Measurements from ENCODE around the gene DNAJB5.

Gene DNAJB5

DNA sequence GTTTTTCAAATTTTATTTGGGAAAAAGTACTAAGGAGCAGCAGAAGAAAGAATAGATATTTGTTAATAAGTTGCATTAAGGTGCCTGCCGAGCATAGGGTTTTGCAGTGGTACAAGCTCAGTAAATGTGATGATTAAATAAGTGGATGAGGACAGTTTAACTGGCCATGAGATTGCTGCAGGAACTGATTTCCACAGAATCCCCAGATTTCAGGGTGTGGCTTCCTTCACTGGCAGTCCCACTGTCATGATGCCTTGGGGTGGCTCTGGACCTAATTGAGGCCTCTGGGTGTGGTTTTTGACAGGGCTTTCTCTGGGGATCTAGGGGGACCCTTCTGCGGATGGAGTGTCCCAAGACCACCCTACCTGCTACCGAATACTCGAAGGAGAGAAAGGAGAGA, 30.1 kb upstream of the DNAJB5 start:
- TF ChIP-seq, protein P1, sequence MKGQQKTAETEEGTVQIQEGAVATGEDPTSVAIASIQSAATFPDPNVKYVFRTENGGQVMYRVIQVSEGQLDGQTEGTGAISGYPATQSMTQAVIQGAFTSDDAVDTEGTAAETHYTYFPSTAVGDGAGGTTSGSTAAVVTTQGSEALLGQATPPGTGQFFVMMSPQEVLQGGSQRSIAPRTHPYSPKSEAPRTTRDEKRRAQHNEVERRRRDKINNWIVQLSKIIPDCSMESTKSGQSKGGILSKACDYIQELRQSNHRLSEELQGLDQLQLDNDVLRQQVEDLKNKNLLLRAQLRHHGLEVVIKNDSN (IDR thresholded peaks at IDR 0.05): no peak
- no peak for TF ChIP-seq RAD21 (IDR thresholded peaks at IDR 0.05; ENCODE audit: low read depth)
- TF ChIP-seq CREB1 (IDR thresholded peaks at IDR 0.05; ENCODE audit: low read depth): no peak
- TF ChIP-seq FOXM1 (IDR thresholded peaks at IDR 0.05; ENCODE audit: borderline replicate concordance, low read depth): no peak
- TF ChIP-seq, protein P2, sequence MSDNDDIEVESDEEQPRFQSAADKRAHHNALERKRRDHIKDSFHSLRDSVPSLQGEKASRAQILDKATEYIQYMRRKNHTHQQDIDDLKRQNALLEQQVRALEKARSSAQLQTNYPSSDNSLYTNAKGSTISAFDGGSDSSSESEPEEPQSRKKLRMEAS (IDR thresholded peaks at IDR 0.05): no peak
- no peak for TF ChIP-seq TEAD4 (IDR thresholded peaks at IDR 0.05)
- TF ChIP-seq CEBPB (IDR thresholded peaks at IDR 0.05): no peak
- TF ChIP-seq, protein P3, sequence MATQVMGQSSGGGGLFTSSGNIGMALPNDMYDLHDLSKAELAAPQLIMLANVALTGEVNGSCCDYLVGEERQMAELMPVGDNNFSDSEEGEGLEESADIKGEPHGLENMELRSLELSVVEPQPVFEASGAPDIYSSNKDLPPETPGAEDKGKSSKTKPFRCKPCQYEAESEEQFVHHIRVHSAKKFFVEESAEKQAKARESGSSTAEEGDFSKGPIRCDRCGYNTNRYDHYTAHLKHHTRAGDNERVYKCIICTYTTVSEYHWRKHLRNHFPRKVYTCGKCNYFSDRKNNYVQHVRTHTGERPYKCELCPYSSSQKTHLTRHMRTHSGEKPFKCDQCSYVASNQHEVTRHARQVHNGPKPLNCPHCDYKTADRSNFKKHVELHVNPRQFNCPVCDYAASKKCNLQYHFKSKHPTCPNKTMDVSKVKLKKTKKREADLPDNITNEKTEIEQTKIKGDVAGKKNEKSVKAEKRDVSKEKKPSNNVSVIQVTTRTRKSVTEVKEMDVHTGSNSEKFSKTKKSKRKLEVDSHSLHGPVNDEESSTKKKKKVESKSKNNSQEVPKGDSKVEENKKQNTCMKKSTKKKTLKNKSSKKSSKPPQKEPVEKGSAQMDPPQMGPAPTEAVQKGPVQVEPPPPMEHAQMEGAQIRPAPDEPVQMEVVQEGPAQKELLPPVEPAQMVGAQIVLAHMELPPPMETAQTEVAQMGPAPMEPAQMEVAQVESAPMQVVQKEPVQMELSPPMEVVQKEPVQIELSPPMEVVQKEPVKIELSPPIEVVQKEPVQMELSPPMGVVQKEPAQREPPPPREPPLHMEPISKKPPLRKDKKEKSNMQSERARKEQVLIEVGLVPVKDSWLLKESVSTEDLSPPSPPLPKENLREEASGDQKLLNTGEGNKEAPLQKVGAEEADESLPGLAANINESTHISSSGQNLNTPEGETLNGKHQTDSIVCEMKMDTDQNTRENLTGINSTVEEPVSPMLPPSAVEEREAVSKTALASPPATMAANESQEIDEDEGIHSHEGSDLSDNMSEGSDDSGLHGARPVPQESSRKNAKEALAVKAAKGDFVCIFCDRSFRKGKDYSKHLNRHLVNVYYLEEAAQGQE (IDR thresholded peaks at IDR 0.05; ENCODE audit: low read depth): no peak
- no peak for TF ChIP-seq TCF12 (IDR thresholded peaks at IDR 0.05; ENCODE audit: low read depth)
- no peak for TF ChIP-seq ZBTB7A (IDR thresholded peaks at IDR 0.05; ENCODE audit: low read depth)

DNA sequence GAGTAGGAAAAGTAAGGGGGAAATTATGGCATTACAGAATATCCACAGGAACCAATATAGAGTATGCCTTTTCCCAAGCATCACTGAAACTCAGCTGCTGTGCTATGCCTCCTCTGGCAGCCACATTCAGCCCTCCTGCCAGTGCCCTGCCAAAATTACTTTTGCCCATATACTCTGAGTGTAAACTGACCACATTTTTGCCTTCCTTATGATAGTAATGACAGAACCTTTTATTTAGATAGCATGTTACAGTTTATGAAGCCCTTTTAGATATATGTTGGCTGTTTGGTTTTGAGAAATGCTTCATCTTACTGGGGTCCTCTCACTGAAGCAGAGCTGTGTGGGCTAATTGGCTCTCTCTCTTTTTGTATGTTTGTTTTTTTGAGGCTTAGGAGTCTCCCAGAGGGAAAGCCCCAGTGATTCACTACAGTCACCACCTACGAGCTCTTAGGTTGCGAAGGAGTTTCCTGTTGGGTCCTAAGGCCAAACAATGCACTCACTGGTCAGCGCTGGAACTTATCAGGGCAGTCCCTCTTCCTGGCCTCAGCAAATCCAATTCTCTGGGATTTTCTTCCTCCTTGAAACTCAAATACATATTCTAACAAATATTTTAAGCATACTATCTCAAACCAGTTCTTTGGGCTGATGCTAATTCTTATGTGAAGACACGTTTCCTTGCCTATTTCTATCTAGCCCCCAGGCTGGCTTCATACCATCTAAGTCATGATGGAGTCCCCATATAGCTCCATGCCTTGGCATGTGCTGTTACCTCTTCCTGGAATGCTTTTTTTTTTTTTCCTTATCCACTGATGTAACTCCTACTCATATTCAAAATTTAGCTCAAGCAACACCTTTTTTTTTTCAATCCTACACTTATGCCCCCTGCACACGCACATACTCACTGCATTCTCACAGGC, 27.7 kb upstream of the DNAJB5 start:
- TF ChIP-seq CREB1 (IDR thresholded peaks at IDR 0.05; ENCODE audit: low read depth): no peak
- no peak for TF ChIP-seq RAD21 (IDR thresholded peaks at IDR 0.05; ENCODE audit: low read depth)
- no peak for TF ChIP-seq TEAD4 (IDR thresholded peaks at IDR 0.05)
- no peak for TF ChIP-seq EGR1 (IDR thresholded peaks at IDR 0.05)
- TF ChIP-seq, protein P1 (IDR thresholded peaks at IDR 0.05): no peak
- no peak for TF ChIP-seq YY1 (IDR thresholded peaks at IDR 0.05; ENCODE audit: low read depth)
- TF ChIP-seq TCF12 (IDR thresholded peaks at IDR 0.05; ENCODE audit: low read depth): no peak
- no peak for TF ChIP-seq EP300 (IDR thresholded peaks at IDR 0.05; ENCODE audit: borderline replicate concordance)
- TF ChIP-seq, protein P3 (IDR thresholded peaks at IDR 0.05; ENCODE audit: low read depth): no peak
- TF ChIP-seq TAF1 (IDR thresholded peaks at IDR 0.05; ENCODE audit: low read depth): no peak
- no peak for TF ChIP-seq ZBTB7A (IDR thresholded peaks at IDR 0.05; ENCODE audit: low read depth)
- no peak for TF ChIP-seq FOXM1 (IDR thresholded peaks at IDR 0.05; ENCODE audit: borderline replicate concordance, low read depth)
- no peak for TF ChIP-seq NFIC (IDR thresholded peaks at IDR 0.05)
- TF ChIP-seq, protein P2 (IDR thresholded peaks at IDR 0.05): no peak
- TF ChIP-seq CEBPB (IDR thresholded peaks at IDR 0.05): no peak

DNA sequence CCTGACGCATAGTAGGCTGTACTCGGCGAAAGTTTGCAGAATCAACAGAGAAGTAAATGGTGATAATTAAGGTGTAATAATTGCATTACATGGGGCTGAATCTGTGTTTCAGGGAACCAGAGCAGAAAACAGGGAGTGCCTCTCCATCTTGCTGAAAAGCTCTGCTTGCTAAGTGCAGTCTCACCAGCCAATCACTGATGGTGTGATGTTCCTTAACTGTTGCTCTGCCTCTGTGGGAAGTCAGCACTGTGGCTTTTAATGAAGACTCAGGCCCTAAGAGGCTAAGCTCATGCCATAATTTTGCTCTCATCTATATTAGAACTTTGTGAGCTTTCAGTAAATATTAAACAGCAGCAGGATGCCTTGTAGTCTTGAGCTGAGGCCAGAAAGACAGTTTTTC, 27.0 kb upstream of the DNAJB5 start:
- TF ChIP-seq TCF12 (IDR thresholded peaks at IDR 0.05; ENCODE audit: low read depth) (no peak), TAF1 (IDR thresholded peaks at IDR 0.05; ENCODE audit: low read depth) (no peak), CEBPB (IDR thresholded peaks at IDR 0.05) (no peak), EP300 (IDR thresholded peaks at IDR 0.05; ENCODE audit: borderline replicate concordance) (no peak), RAD21 (IDR thresholded peaks at IDR 0.05; ENCODE audit: low read depth) (no peak), FOXM1 (IDR thresholded peaks at IDR 0.05; ENCODE audit: borderline replicate concordance, low read depth) (no peak), YY1 (IDR thresholded peaks at IDR 0.05; ENCODE audit: low read depth) (no peak), ZBTB7A (IDR thresholded peaks at IDR 0.05; ENCODE audit: low read depth) (no peak), TEAD4 (IDR thresholded peaks at IDR 0.05) (no peak), CREB1 (IDR thresholded peaks at IDR 0.05; ENCODE audit: low read depth) (no peak), EGR1 (IDR thresholded peaks at IDR 0.05) (no peak), NFIC (IDR thresholded peaks at IDR 0.05) (no peak)
- TF ChIP-seq, protein P2 (IDR thresholded peaks at IDR 0.05): no peak
- TF ChIP-seq, protein P3 (IDR thresholded peaks at IDR 0.05; ENCODE audit: low read depth): no peak
- TF ChIP-seq, protein P1 (IDR thresholded peaks at IDR 0.05): no peak
